Natural killer cell treated with Interleukin-12 subunit alpha and Interleukin-12 subunit beta and Interleukin-15 and Interleukin-18, amount 100 ng/mL, for 72 hours (primary cell): Measurements from ENCODE around the gene RNF38. TPM values are rescaled to one million over a fixed set of nuclear protein-coding genes. Genes with fewer than 3 reads are reported as not detected.

ENCODE experiments used
- ATAC-seq, 2 donors: fragments of 150-1000 bp; cut with Tn5 transposase in 1 of 2; sonication (Bioruptor Pico), chemical (Tn5 transposase) in 1 of 2; 2 replicates each; pipeline ENCODE4 v1.10.0; 2021
- DNase-seq: peaks from one replicate; pipeline ENCODE4 v3.0.0; 2022; ENCODE audit warnings: low spot score
- H3K27ac Mint-ChIP-seq, 2 donors: 1 replicate in 1 of 2; 2 replicates in 1 of 2; pipeline ENCODE4 v1.8.0; 2022; ENCODE audit warnings: mixed read lengths in 2 of 2, mild to moderate bottlenecking in 1 of 2, moderate library complexity in 1 of 2
- H3K27me3 Mint-ChIP-seq, 2 donors: 1 replicate in 1 of 2; 2 replicates in 1 of 2; pipeline ENCODE4 v1.8.0; 2022; ENCODE audit warnings: mixed read lengths in 2 of 2
- H3K36me3 Mint-ChIP-seq: one replicate; pipeline ENCODE4 v1.8.0; 2022; ENCODE audit warnings: mixed read lengths
- H3K4me1 Mint-ChIP-seq, 2 donors: 1 replicate in 1 of 2; 2 replicates in 1 of 2; pipeline ENCODE4 v1.8.0; 2022; ENCODE audit warnings: low read depth in 2 of 2, mixed read lengths in 2 of 2, mild to moderate bottlenecking in 1 of 2
- H3K4me3 Mint-ChIP-seq: one replicate; pipeline ENCODE4 v1.8.0; 2022; ENCODE audit warnings: mixed read lengths
- H3K9me3 Mint-ChIP-seq: 2 replicates; pipeline ENCODE4 v1.8.0; 2022; ENCODE audit warnings: mixed read lengths
- total RNA-seq, 2 donors: library from RNA; stranded (reverse); gene quantifications; one replicate each; pipeline ENCODE4 v1.2.3, GENCODE V29; 2022

Gene RNF38
- total RNA-seq, 2 donors from 2014 or later, result 43.9 to 56.9 TPM

- ATAC-seq (no peak), DNase-seq (no peak)
- Mint-ChIP-seq H3K4me3 (no peak overlapping the region), H3K9me3 (no peaks in the 10 kb centered on the region), H3K4me1 (no peaks in the 10 kb centered on the region), H3K27me3 (no peaks in the 10 kb centered on the region), H3K36me3 (no peaks in the 10 kb centered on the region), H3K27ac (no peak overlapping the region)
Measured at GRCh38 chr9:36289836-36290435, 110.1 kb downstream of the RNF38 start.

GRCh38 chr9:36288070-36288469 is 112.0 kb downstream of the RNF38 start:
- Mint-ChIP-seq H3K9me3 (no peaks in the 10 kb centered on the region), H3K27ac (no peak overlapping the region), H3K4me3 (no peak overlapping the region), H3K36me3 (no peaks in the 10 kb centered on the region), H3K4me1 (no peaks in the 10 kb centered on the region), H3K27me3 (no peaks in the 10 kb centered on the region)
- DNase-seq (no peak), ATAC-seq (no peak)

Other genes with a start within 250 kb of the RNF38 start
- gene CCIN, start 230.9 kb downstream of the RNF38 start, total RNA-seq, result under 1 TPM in 1 of 2 donors, not detected in 1; 0.19 TPM
- gene CLTA, start 209.3 kb downstream of the RNF38 start, total RNA-seq, result 100 to 1,000 TPM; 133 to 178 TPM
- 10 to 100 TPM; 22.9 to 23.3 TPM for gene GNE, start 141.8 kb downstream of the RNF38 start, total RNA-seq
- gene MELK, start 172.6 kb upstream of the RNF38 start, total RNA-seq, result 10 to 100 TPM; 25.3 to 53.6 TPM